ENCODE measurements around the gene SERTAD1.

The SERTAD1 gene

GRCh38 chr19:40397568-40397906 is 28.3 kb downstream of the SERTAD1 start:
- Mint-ChIP-seq H3K36me3 (ENCODE audit: insufficient read depth) (no peaks in the 10 kb centered on the region), H3K4me3 (no peak overlapping the region), H3K27ac (no peak overlapping the region), H3K9me3 (no peaks in the 10 kb centered on the region), H3K27me3 (peaks cover 0 to 8% of the 10 kb centered on the region in 2 donors), H3K4me1 (ENCODE audit: low read depth in 2 of 2) (peaks cover 4 to 6% of the 10 kb centered on the region in 2 donors)
- no peak for DNase-seq
- no peak for ATAC-seq (replicated peaks)

GRCh38 chr19:40396886-40397567 is 28.8 kb downstream of the SERTAD1 start:
- Mint-ChIP-seq H3K4me1 (ENCODE audit: low read depth in 2 of 2) (peaks cover 4 to 6% of the 10 kb centered on the region in 2 donors), H3K4me3 (no peak overlapping the region), H3K27me3 (peaks cover 0 to 8% of the 10 kb centered on the region in 2 donors), H3K36me3 (ENCODE audit: insufficient read depth) (no peaks in the 10 kb centered on the region), H3K9me3 (no peaks in the 10 kb centered on the region), H3K27ac (no peak overlapping the region)
- ATAC-seq (replicated peaks) (no peak), DNase-seq (no peak)

GRCh38 chr19:40395956-40396355 is 29.8 kb downstream of the SERTAD1 start:
- no peak overlapping the region for H3K27ac Mint-ChIP-seq
- H3K36me3 Mint-ChIP-seq (ENCODE audit: insufficient read depth): no peaks in the 10 kb centered on the region
- DNase-seq: no peak
- H3K4me1 Mint-ChIP-seq (ENCODE audit: low read depth in 2 of 2): peaks cover 4 to 6% of the 10 kb centered on the region in 2 donors
- no peak overlapping the region for H3K4me3 Mint-ChIP-seq
- no peaks in the 10 kb centered on the region for H3K9me3 Mint-ChIP-seq
- ATAC-seq (replicated peaks): no peak
- H3K27me3 Mint-ChIP-seq: peaks cover 0 to 8% of the 10 kb centered on the region in 2 donors

GRCh38 chr19:40394816-40395210 is 31.0 kb downstream of the SERTAD1 start:
- H3K27me3 Mint-ChIP-seq: peaks cover 0 to 16% of the 10 kb centered on the region in 2 donors
- H3K27ac Mint-ChIP-seq: no peak overlapping the region
- no peak overlapping the region for H3K4me3 Mint-ChIP-seq
- DNase-seq (no peak), ATAC-seq (replicated peaks) (no peak)
- no peaks in the 10 kb centered on the region for H3K36me3 Mint-ChIP-seq (ENCODE audit: insufficient read depth)
- H3K9me3 Mint-ChIP-seq: no peaks in the 10 kb centered on the region
- peaks cover 6% of the 10 kb centered on the region in 2 donors for H3K4me1 Mint-ChIP-seq (ENCODE audit: low read depth in 2 of 2)

- Mint-ChIP-seq H3K9me3 (no peaks in the 10 kb centered on the region), H3K4me3 (no peak overlapping the region), H3K27ac (no peak overlapping the region), H3K4me1 (ENCODE audit: low read depth in 2 of 2) (peaks cover 2 to 3% of the 10 kb centered on the region in 2 donors), H3K36me3 (ENCODE audit: insufficient read depth) (no peaks in the 10 kb centered on the region), H3K27me3 (peaks cover 0 to 12% of the 10 kb centered on the region in 2 donors)
- DNase-seq: no peak
- no peak for ATAC-seq (replicated peaks)
Measured at GRCh38 chr19:40393894-40394815, 31.6 kb downstream of the SERTAD1 start.

GRCh38 chr19:40392894-40393517 is 32.8 kb downstream of the SERTAD1 start:
- H3K4me1 Mint-ChIP-seq (ENCODE audit: low read depth in 2 of 2): peaks cover 0 to 3% of the 10 kb centered on the region in 2 donors
- H3K27ac Mint-ChIP-seq: no peak overlapping the region
- H3K36me3 Mint-ChIP-seq (ENCODE audit: insufficient read depth): no peaks in the 10 kb centered on the region
- no peak overlapping the region for H3K4me3 Mint-ChIP-seq
- no peak for DNase-seq
- H3K9me3 Mint-ChIP-seq: no peaks in the 10 kb centered on the region
- peaks cover 0 to 9% of the 10 kb centered on the region in 2 donors for H3K27me3 Mint-ChIP-seq
- no peak for ATAC-seq (replicated peaks)

- H3K9me3 Mint-ChIP-seq: no peaks in the 10 kb centered on the region
- peak overlapping the region in 1 of 2 donors; percentile 18 for H3K27ac Mint-ChIP-seq
- peaks cover 0 to 9% of the 10 kb centered on the region in 2 donors for H3K27me3 Mint-ChIP-seq
- ATAC-seq (replicated peaks) (no peak), DNase-seq (no peak)
- H3K4me1 Mint-ChIP-seq (ENCODE audit: low read depth in 2 of 2): peaks cover 0 to 3% of the 10 kb centered on the region in 2 donors
- H3K4me3 Mint-ChIP-seq: no peak overlapping the region
- no peaks in the 10 kb centered on the region for H3K36me3 Mint-ChIP-seq (ENCODE audit: insufficient read depth)
Measured at GRCh38 chr19:40392123-40392522, 33.7 kb downstream of the SERTAD1 start.

- H3K4me3 Mint-ChIP-seq: no peak within 1 kb of the TSS
- DNase-seq (no peak), ATAC-seq (replicated peaks) (no peak)
- no peaks in the 10 kb centered on the region for H3K36me3 Mint-ChIP-seq (ENCODE audit: insufficient read depth)
- H3K27me3 Mint-ChIP-seq: peaks cover 0 to 9% of the 10 kb centered on the region in 2 donors
- no peak within 1 kb of the TSS for H3K27ac Mint-ChIP-seq
- no peaks in the 10 kb centered on the region for H3K9me3 Mint-ChIP-seq
- peaks cover 1 to 3% of the 10 kb centered on the region in 2 donors for H3K4me1 Mint-ChIP-seq (ENCODE audit: low read depth in 2 of 2)
Measured at GRCh38 chr19:40390084-40390742, 35.6 kb downstream of the SERTAD1 start, which contains the start of gene HIPK4. HIPK4 (minus strand) TSS chr19:40390181; CDS start chr19:40389902, 279 bp downstream.

GRCh38 chr19:40389404-40390083 is 36.2 kb downstream of the SERTAD1 start:
- Mint-ChIP-seq H3K4me1 (ENCODE audit: low read depth in 2 of 2) (peaks cover 1 to 3% of the 10 kb centered on the region in 2 donors), H3K27me3 (peaks cover 0 to 9% of the 10 kb centered on the region in 2 donors), H3K4me3 (no peak overlapping the region), H3K36me3 (ENCODE audit: insufficient read depth) (no peaks in the 10 kb centered on the region), H3K9me3 (no peaks in the 10 kb centered on the region), H3K27ac (no peak overlapping the region)
- no peak for ATAC-seq (replicated peaks)
- DNase-seq: no peak

GRCh38 chr19:40388481-40388880 is 37.3 kb downstream of the SERTAD1 start:
- DNase-seq (no peak), ATAC-seq (replicated peaks) (no peak)
- Mint-ChIP-seq H3K27ac (no peak overlapping the region), H3K36me3 (ENCODE audit: insufficient read depth) (no peaks in the 10 kb centered on the region), H3K4me1 (ENCODE audit: low read depth in 2 of 2) (peaks cover 1 to 3% of the 10 kb centered on the region in 2 donors), H3K9me3 (no peaks in the 10 kb centered on the region), H3K4me3 (no peak overlapping the region), H3K27me3 (peaks cover 0 to 9% of the 10 kb centered on the region in 2 donors)

- no peak for DNase-seq
- ATAC-seq (replicated peaks): no peak
- Mint-ChIP-seq H3K4me1 (ENCODE audit: low read depth in 2 of 2) (peaks cover 1 to 3% of the 10 kb centered on the region in 2 donors), H3K36me3 (ENCODE audit: insufficient read depth) (no peaks in the 10 kb centered on the region), H3K27me3 (peaks cover 0 to 9% of the 10 kb centered on the region in 2 donors), H3K9me3 (no peaks in the 10 kb centered on the region), H3K27ac (no peak overlapping the region), H3K4me3 (no peak overlapping the region)
Measured at GRCh38 chr19:40387155-40387554, 38.6 kb downstream of the SERTAD1 start.

- no peak overlapping the region for H3K27ac Mint-ChIP-seq
- peaks cover 2% of the 10 kb centered on the region for H3K36me3 Mint-ChIP-seq (ENCODE audit: insufficient read depth)
- H3K27me3 Mint-ChIP-seq: no peaks in the 10 kb centered on the region
- DNase-seq: no peak
- ATAC-seq (replicated peaks): no peak
- no peak overlapping the region for H3K4me3 Mint-ChIP-seq
- H3K4me1 Mint-ChIP-seq (ENCODE audit: low read depth in 2 of 2): peaks cover 0 to 3% of the 10 kb centered on the region in 2 donors
- H3K9me3 Mint-ChIP-seq: no peaks in the 10 kb centered on the region
Measured at GRCh38 chr19:40383668-40384248, 42.0 kb downstream of the SERTAD1 start.

All from effector memory CD8-positive, alpha-beta T cell (primary cell).